ENCODE data around the gene INSL3.
"Not testable (repeated sequence)": the region's sequence is repeated elsewhere in the genome, so short reads cannot be mapped to it uniquely, and the experiment has no call there.

INSL3 gene

DNA sequence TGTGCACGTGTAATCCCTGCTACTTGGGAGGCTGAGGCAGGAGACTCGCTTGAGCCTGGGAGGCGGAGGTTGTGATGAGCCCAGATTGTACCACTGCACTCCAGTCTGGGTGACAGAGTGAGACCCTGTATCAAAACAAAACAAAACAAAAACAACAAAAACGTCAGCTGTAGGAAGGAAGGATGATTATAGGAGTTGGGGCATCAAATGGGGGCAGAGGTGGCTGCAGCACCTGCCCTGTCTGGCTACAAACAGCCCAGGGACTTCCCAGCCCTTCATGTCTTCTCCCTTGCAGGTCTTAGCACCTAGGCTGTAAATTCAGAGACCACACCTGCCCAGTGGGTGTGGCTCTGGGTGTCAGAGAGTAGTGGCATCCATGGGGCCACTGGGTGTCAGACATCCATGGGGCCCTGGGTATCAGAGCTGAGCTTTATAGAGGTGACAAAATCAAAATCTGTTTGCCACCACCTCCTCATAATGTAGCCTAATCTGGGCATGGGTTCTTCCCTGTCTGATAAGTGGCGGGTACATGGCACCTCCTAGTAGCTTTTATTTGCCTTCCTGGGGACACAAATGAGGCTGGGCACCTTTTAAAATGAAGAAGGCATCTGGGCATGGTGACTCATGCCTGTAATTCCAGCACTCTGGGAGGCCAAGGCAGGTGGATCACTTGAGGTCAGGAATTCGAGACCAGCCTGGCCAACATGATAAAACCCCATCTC lies 31.1 kb downstream of the INSL3 start:
- TF ChIP-seq, protein P1, sequence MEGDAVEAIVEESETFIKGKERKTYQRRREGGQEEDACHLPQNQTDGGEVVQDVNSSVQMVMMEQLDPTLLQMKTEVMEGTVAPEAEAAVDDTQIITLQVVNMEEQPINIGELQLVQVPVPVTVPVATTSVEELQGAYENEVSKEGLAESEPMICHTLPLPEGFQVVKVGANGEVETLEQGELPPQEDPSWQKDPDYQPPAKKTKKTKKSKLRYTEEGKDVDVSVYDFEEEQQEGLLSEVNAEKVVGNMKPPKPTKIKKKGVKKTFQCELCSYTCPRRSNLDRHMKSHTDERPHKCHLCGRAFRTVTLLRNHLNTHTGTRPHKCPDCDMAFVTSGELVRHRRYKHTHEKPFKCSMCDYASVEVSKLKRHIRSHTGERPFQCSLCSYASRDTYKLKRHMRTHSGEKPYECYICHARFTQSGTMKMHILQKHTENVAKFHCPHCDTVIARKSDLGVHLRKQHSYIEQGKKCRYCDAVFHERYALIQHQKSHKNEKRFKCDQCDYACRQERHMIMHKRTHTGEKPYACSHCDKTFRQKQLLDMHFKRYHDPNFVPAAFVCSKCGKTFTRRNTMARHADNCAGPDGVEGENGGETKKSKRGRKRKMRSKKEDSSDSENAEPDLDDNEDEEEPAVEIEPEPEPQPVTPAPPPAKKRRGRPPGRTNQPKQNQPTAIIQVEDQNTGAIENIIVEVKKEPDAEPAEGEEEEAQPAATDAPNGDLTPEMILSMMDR (conservative IDR thresholded peaks at IDR 0.05; ENCODE audit: low read depth, low read length), result no peak
- H3K4me3 ChIP-seq (ENCODE audit: low read depth, low read length), result no peak overlapping the region
- DNase-seq (ENCODE audit: low read depth), result no peak

- TF ChIP-seq, protein P1 (conservative IDR thresholded peaks at IDR 0.05; ENCODE audit: low read depth, low read length), result no peak
- DNase-seq (ENCODE audit: low read depth), result no peak
- H3K4me3 ChIP-seq (ENCODE audit: low read depth, low read length), result no peak overlapping the region
Measured at GRCh38 chr19:17788632-17789031, 32.7 kb downstream of the INSL3 start.

DNA sequence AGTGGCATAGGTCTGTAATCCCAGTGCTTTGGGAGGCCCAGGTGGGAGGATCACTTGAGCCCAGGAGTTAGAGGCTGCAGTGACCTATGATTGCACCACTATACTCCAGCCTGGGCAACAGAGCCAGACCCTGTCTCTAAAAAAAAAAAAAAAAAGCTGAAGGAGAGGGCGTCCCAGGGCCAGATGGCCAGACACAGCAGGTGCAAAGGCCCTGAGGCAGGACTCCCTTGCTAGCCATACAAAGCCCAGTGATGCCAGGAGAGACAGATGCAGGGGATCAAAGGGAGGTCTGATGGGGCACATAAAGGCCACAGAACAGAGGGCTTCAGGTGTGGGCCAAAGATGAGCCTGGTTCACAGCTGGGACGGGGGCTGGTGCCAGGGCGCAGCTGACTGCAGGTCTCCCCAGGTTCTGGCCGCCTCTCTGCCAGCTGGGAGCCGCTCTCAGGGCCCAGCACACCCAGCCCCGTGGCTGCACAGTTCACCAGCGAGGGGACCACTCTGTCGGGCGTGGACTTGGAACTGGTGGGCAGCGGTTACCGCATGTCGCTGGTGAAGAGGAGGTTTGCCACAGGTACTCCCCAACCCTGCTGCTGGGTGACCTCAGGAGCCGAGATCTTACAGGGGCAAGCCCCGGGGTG lies 33.9 kb downstream of the INSL3 start:
- TF ChIP-seq, protein P1 (conservative IDR thresholded peaks at IDR 0.05; ENCODE audit: low read depth, low read length), result no peak
- H3K4me3 ChIP-seq (ENCODE audit: low read depth, low read length), result no peak overlapping the region
- DNase-seq (ENCODE audit: low read depth), result no peak

DNA sequence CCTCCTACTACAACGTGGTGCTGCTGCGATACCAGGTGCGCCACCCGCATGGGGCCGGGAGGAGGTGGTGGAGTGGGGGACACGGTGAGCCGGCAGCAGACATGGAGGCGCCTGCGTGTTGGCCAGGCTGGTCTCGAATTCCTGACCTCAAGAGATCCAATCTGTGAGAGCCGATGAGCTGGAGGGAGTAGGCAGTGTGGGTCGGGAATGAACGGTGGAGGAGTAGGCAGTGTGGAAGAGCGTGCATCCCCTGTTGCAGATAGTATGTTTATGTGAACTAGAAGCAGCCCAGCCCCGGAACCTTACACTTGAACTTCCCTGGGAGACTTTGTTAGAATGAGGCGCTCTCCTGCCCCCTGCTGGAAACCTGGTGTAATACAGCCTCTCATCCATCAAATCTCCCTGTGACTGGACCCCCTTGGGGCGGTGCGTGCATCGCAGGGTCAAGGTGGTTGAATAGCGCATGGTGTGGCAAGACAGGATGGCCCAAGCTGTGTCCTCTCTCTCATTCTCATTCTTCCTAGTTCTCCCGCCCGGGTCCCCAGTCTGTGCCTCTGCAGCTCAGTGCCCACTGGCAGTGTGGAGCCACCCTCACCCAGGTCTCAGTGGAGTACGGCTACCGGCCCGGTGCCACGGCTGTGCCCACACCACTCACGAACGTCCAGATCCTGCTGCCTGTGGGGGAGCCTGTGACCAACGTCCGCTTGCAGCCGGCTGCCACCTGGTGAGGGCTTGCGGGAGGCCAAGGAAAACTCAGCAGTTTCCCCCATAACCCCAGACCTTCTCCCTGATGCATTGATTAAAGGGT lies 36.9 kb downstream of the INSL3 start:
- TF ChIP-seq, protein P1 (conservative IDR thresholded peaks at IDR 0.05; ENCODE audit: low read depth, low read length), result peak; percentile 89
- DNase-seq (ENCODE audit: low read depth), result peak; percentile 77
- peak overlapping the region; percentile 24 for H3K4me3 ChIP-seq (ENCODE audit: low read depth, low read length)

DNA sequence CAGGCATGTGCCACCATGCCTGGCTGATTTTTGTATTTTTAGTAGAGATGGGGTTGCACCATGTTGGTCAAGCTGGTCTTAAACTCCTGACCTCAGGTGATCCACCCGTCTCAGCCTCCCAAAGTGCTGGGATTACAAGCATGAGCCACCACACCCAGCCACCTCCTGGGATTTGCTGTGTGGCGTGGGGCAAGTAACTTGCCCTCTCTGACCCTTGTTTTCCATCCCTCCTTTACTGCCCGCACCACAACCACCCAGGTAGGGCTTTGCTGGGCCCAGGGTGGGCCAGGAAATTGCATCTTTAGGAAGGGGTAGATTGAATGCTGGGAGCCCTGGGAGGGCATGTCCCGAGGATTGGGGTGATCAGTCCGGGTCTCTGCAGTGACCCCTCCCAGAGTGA lies 37.6 kb downstream of the INSL3 start:
- not testable (repeated sequence) for DNase-seq (ENCODE audit: low read depth); H3K4me3 ChIP-seq (ENCODE audit: low read depth, low read length)

DNA sequence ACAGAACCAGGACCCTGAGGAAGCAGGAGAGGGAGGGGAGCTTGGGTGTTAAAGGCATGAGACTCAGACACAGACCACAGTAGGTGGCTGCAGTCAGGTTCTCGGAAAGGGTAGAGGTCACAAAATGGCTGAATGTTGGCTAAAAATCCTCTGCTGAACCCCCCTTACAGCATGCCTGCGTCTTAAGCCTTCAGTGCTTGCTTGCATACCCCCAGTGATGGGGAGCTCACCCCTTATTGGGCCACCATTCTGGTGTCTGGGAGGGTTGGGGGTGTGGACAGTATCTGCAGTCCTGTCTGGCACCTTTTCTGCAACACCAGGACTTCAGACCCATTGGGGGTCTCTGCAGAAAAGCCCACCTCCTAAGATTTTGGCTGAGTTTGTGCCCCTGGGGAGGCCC lies 40.5 kb downstream of the INSL3 start:
- TF ChIP-seq, protein P1 (conservative IDR thresholded peaks at IDR 0.05; ENCODE audit: low read depth, low read length), result no peak
- H3K4me3 ChIP-seq (ENCODE audit: low read depth, low read length), result no peak overlapping the region
- DNase-seq (ENCODE audit: low read depth), result no peak

Measured in choroid plexus epithelial cell (primary cell).